Smooth muscle cell (in vitro differentiated cells): ENCODE measurements around the gene KLF12. TPM values are rescaled to one million over a fixed set of nuclear protein-coding genes. Genes with fewer than 3 reads are reported as not detected.

Source experiments
- DNase-seq: peaks from one replicate; lab custom pipeline; 2025; ENCODE audit not compliant: unreplicated experiment; lab: John Stamatoyannopoulos, UW
- H2AFZ ChIP-seq: fragments of 200-600 bp; sonication (generic); 2 replicates; pipeline ENCODE4 v1.6.0; 2016; ENCODE audit warnings: antibody characterized with exemption, low read depth, mild to moderate bottlenecking
- H3F3A ChIP-seq: fragments of 200-600 bp; sonication (generic); 2 replicates; pipeline ENCODE4 v1.6.0; 2017; ENCODE audit warnings: antibody characterized with exemption, low read depth
- H3K27ac ChIP-seq: fragments of 200-600 bp; sonication (generic); 2 replicates; pipeline ENCODE4 v1.5.1; 2016; ENCODE audit warnings: low read depth, mild to moderate bottlenecking
- H3K27me3 ChIP-seq: fragments of 200-600 bp; sonication (generic); 2 replicates; pipeline ENCODE4 v1.6.1; 2016; ENCODE audit warnings: low read depth, mild to moderate bottlenecking
- H3K36me3 ChIP-seq: fragments of 200-600 bp; sonication (generic); 2 replicates; pipeline ENCODE4 v1.5.1; 2016; ENCODE audit warnings: low read depth
- H3K4me1 ChIP-seq: fragments of 200-600 bp; sonication (generic); 2 replicates; pipeline ENCODE4 v1.5.1; 2016; ENCODE audit warnings: low read depth
- H3K4me2 ChIP-seq: fragments of 200-600 bp; sonication (generic); 2 replicates; pipeline ENCODE4 v1.6.0; 2016; ENCODE audit warnings: mild to moderate bottlenecking
- H3K4me3 ChIP-seq: fragments of 200-600 bp; sonication (generic); 2 replicates; pipeline ENCODE4 v1.5.1; 2016; ENCODE audit warnings: mild to moderate bottlenecking
- H3K79me2 ChIP-seq: fragments of 200-600 bp; sonication (generic); 2 replicates; pipeline ENCODE4 v1.6.0; 2016; ENCODE audit warnings: low read depth, mild to moderate bottlenecking
- H3K9ac ChIP-seq: fragments of 200-600 bp; sonication (generic); 2 replicates; pipeline ENCODE4 v1.6.0; 2016; ENCODE audit warnings: low read depth
- H3K9me3 ChIP-seq: fragments of 200-600 bp; sonication (generic); replicated peaks from 2 replicates; pipeline ENCODE4 v1.5.1; 2016; ENCODE audit warnings: low read depth
- H4K20me1 ChIP-seq: fragments of 200-600 bp; sonication (generic); 2 replicates; pipeline ENCODE4 v1.6.0; 2016; ENCODE audit warnings: low read depth
- CTCF ChIP-seq: fragments of 200-600 bp; sonication (generic); IDR thresholded peaks from 2 replicates; pipeline ENCODE4 v1.5.1; 2017; ENCODE audit warnings: borderline replicate concordance, mild to moderate bottlenecking, antibody characterized with exemption; ENCODE audit not compliant: insufficient read depth, poor library complexity, severe bottlenecking
- WGBS: methylation state at CpG from one replicate; pipeline ENCODE4 v1.1.7; 2016; ENCODE audit warnings: low lambda C conversion rate; 5-methylcytosine and 5-hydroxymethylcytosine counted together
- polyA plus RNA-seq: library from polyadenylated mRNA; unstranded; fragments of >200 nt; fragmentation: Nextera tagmentation; extraction: Ambion mirVana; gene quantifications from 2 replicates; pipeline ENCODE4 v1.2.1, GENCODE V29; 2016
- total RNA-seq: library from RNA; depleted of rRNA; stranded (reverse); fragments of >200 nt; gene quantifications from 2 replicates; pipeline ENCODE4 v1.2.3, GENCODE V29; 2014

KLF12 gene
- total and polyA plus RNA-seq, 2 experiments from 2014 or later = 1.3 to 14.6 TPM

GRCh38 chr13:74118328-74118727, 15.9 kb downstream of the KLF12 start:
- 100% methylated on average over 4 of the region's 4 CpGs for WGBS
- no peak for DNase-seq
- H3K4me1 ChIP-seq = no peaks in the 10 kb centered on the region
- H3K4me3 ChIP-seq = no peak overlapping the region
- H3K4me2 ChIP-seq = no peak overlapping the region
- no peak overlapping the region for H3K27ac ChIP-seq
- H3K9ac ChIP-seq = no peak overlapping the region
- H3F3A ChIP-seq = no peaks in the 10 kb centered on the region
- H3K9me3 ChIP-seq = no peaks in the 10 kb centered on the region
- TF ChIP-seq CTCF = no peak
- H3K79me2 ChIP-seq = peaks cover 68% of the 10 kb centered on the region
- no peak overlapping the region for H2AFZ ChIP-seq
- H4K20me1 ChIP-seq = peaks cover 10% of the 10 kb centered on the region
- no peaks in the 10 kb centered on the region for H3K27me3 ChIP-seq
- peaks cover 14% of the 10 kb centered on the region for H3K36me3 ChIP-seq

GRCh38 chr13:74117207-74117705, 16.9 kb downstream of the KLF12 start:
- Histone ChIP-seq H3F3A (no peaks in the 10 kb centered on the region), H3K36me3 (peaks cover 14% of the 10 kb centered on the region), H3K27ac (no peak overlapping the region), H3K27me3 (no peaks in the 10 kb centered on the region), H3K4me1 (no peaks in the 10 kb centered on the region), H3K4me3 (no peak overlapping the region), H3K79me2 (peaks cover 59% of the 10 kb centered on the region), H4K20me1 (peaks cover 14% of the 10 kb centered on the region), H3K9me3 (no peaks in the 10 kb centered on the region), H3K9ac (no peak overlapping the region), H3K4me2 (no peak overlapping the region), H2AFZ (no peak overlapping the region)
- no peak for DNase-seq
- no peak for TF ChIP-seq CTCF
- 67% methylated on average over 2 of the region's 2 CpGs for WGBS

- Histone ChIP-seq H3K27ac (peak overlapping the region; percentile 64), H3K9ac (no peak overlapping the region), H3F3A (no peaks in the 10 kb centered on the region), H3K36me3 (peaks cover 9% of the 10 kb centered on the region), H3K9me3 (no peaks in the 10 kb centered on the region), H3K79me2 (peaks cover 46% of the 10 kb centered on the region), H3K27me3 (no peaks in the 10 kb centered on the region), H3K4me3 (no peak overlapping the region), H3K4me1 (no peaks in the 10 kb centered on the region), H3K4me2 (peak overlapping the region; percentile 46), H2AFZ (no peak overlapping the region), H4K20me1 (peaks cover 14% of the 10 kb centered on the region)
- no peak for DNase-seq
- TF ChIP-seq CTCF = no peak
- 66% methylated on average over 2 of the region's 2 CpGs for WGBS
Observed at GRCh38 chr13:74115133-74115532, 19.1 kb downstream of the KLF12 start.

GRCh38 chr13:74114641-74115040, 19.6 kb downstream of the KLF12 start:
- no peak for DNase-seq
- no peaks in the 10 kb centered on the region for H3F3A ChIP-seq
- H3K9me3 ChIP-seq = no peaks in the 10 kb centered on the region
- no peak overlapping the region for H3K9ac ChIP-seq
- 91% methylated on average over 5 of the region's 5 CpGs for WGBS
- H3K27ac ChIP-seq = peak overlapping the region; percentile 64
- no peak overlapping the region for H3K4me3 ChIP-seq
- peaks cover 46% of the 10 kb centered on the region for H3K79me2 ChIP-seq
- TF ChIP-seq CTCF = no peak
- no peak overlapping the region for H2AFZ ChIP-seq
- H3K4me2 ChIP-seq = peak overlapping the region; percentile 46
- no peaks in the 10 kb centered on the region for H3K27me3 ChIP-seq
- H3K36me3 ChIP-seq = peaks cover 9% of the 10 kb centered on the region
- H3K4me1 ChIP-seq = no peaks in the 10 kb centered on the region
- peaks cover 14% of the 10 kb centered on the region for H4K20me1 ChIP-seq
